Measurements from ENCODE around the gene AFAP1L1. TPM values are rescaled to one million over a fixed set of nuclear protein-coding genes. Genes with fewer than 3 reads are reported as not detected.

AFAP1L1 gene
- total and polyA plus RNA-seq, 2 donors (not counting 3 experiments of a cell fraction or from before 2014, with no cell fraction given), result 7.9 to 73.2 TPM

- POLR2A ChIA-PET, result interaction anchor here (0.6 kb wide), 1 partner anchor 81 kb away, joined by 4 read pairs; no protein-coding TSS in a partner anchor
- TF ChIP-seq FOS (IDR thresholded peaks at IDR 0.05; ENCODE audit: borderline replicate concordance, insufficient read depth, low read length) (no peak), POLR2AphosphoS5 (IDR thresholded peaks at IDR 0.05; ENCODE audit: insufficient read depth, low read depth, low read length) (no peak), POLR2A (IDR thresholded peaks at IDR 0.05; ENCODE audit: low read depth, low read length) (no peak), GATA2 (IDR thresholded peaks at IDR 0.05; ENCODE audit: insufficient read depth, insufficient read length, low read depth, low read length) (no peak), EZH2 (IDR thresholded peaks at IDR 0.05; ENCODE audit: borderline replicate concordance, low read depth, low read length, severe bottlenecking) (no peak), JUN (IDR thresholded peaks at IDR 0.05; ENCODE audit: borderline replicate concordance, insufficient read depth, insufficient read length, low read depth) (no peak), MYC (IDR thresholded peaks at IDR 0.05; ENCODE audit: low read depth, low read length) (no peak)
- TF ChIP-seq, protein P1, sequence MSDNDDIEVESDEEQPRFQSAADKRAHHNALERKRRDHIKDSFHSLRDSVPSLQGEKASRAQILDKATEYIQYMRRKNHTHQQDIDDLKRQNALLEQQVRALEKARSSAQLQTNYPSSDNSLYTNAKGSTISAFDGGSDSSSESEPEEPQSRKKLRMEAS (IDR thresholded peaks at IDR 0.05; ENCODE audit: insufficient read depth, insufficient read length), result no peak
- TF ChIP-seq, protein P2, sequence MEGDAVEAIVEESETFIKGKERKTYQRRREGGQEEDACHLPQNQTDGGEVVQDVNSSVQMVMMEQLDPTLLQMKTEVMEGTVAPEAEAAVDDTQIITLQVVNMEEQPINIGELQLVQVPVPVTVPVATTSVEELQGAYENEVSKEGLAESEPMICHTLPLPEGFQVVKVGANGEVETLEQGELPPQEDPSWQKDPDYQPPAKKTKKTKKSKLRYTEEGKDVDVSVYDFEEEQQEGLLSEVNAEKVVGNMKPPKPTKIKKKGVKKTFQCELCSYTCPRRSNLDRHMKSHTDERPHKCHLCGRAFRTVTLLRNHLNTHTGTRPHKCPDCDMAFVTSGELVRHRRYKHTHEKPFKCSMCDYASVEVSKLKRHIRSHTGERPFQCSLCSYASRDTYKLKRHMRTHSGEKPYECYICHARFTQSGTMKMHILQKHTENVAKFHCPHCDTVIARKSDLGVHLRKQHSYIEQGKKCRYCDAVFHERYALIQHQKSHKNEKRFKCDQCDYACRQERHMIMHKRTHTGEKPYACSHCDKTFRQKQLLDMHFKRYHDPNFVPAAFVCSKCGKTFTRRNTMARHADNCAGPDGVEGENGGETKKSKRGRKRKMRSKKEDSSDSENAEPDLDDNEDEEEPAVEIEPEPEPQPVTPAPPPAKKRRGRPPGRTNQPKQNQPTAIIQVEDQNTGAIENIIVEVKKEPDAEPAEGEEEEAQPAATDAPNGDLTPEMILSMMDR (IDR thresholded peaks at IDR 0.05; ENCODE audit: extremely low read depth in 1 of 2, insufficient read depth in 1 of 2, low read depth in 1 of 2, low read length in 2 of 2), result no peak
- Histone ChIP-seq H3K4me2 (ENCODE audit: insufficient read depth, low read length) (no peak overlapping the region), H3K4me1 (ENCODE audit: control insufficient read depth, extremely low read depth, insufficient read depth, low read length) (peaks cover 22% of the 10 kb centered on the region), H4K20me1 (replicated peaks; ENCODE audit: control insufficient read depth, extremely low read depth, insufficient read depth, low read length) (no peaks in the 10 kb centered on the region), H3K4me3 (replicated peaks in 1 of 3; ENCODE audit: insufficient read depth in 1 of 3, low read depth in 1 of 3, low read length in 3 of 3) (no peak overlapping the region), H3K27me3 (ENCODE audit: control insufficient read depth in 2 of 2, insufficient read depth in 2 of 2, low read length in 2 of 2) (no peaks in the 10 kb centered on the region), H3K9me3 (replicated peaks; ENCODE audit: control insufficient read depth, insufficient read depth, low read length) (no peaks in the 10 kb centered on the region), H3K27ac (ENCODE audit: insufficient read depth, low read depth, low read length) (no peak overlapping the region), H3K79me2 (ENCODE audit: control insufficient read depth, insufficient read depth, low read length) (no peaks in the 10 kb centered on the region), H3K9me1 (replicated peaks; ENCODE audit: control insufficient read depth, extremely low read depth, insufficient read depth, low read length) (no peaks in the 10 kb centered on the region), H2AFZ (ENCODE audit: low read depth, low read length) (no peak overlapping the region), H3K9ac (replicated peaks; ENCODE audit: extremely low read depth, insufficient read depth, low read length) (no peak overlapping the region), H3K36me3 (ENCODE audit: control insufficient read depth in 2 of 2, extremely low read depth in 1 of 2, insufficient read depth in 2 of 2, low read length in 2 of 2) (peaks cover 0 to 3% of the 10 kb centered on the region in 2 experiments)
- CTCF ChIA-PET, result interaction anchor here (1.2 to 9.4 kb wide), 5 partner anchors 9 to 82 kb away, joined by 3 to 238 read pairs (median 5); partner anchors contain the start of gene ABLIM3
- dilution Hi-C loops (cut with MboI; ENCODE audit: extremely low pct_ligation_motif_present, low sequenced_read_pairs) (no loop called here), intact Hi-C loops (cut with micrococcal nuclease) (no loop called here)
- no TSS peak for BruUV-seq (replicated peaks)
- no peak for DNase-seq (ENCODE audit: low read depth, low spot score)
- no peak for FAIRE-seq
Observed at GRCh38 chr5:149223081-149223848, 48.4 kb upstream of the AFAP1L1 start.
